B cell (primary cell): ENCODE measurements around the gene PNLIPRP2. TPM values are rescaled to one million over a fixed set of nuclear protein-coding genes. Genes with fewer than 3 reads are reported as not detected.

ENCODE experiments used
- ATAC-seq: fragments of 200-7000 bp; cut with Tn5 transposase; one replicate; pipeline ENCODE4 v1.10.0; 2021; ENCODE audit warnings: low read depth, mild to moderate bottlenecking, moderate number of reproducible peaks, moderate library complexity
- CTCF ChIA-PET: fragments of 350-600 bp; sonication (Branson Sonifier 250); formaldehyde crosslinking; loops from one replicate; lab custom pipeline; 2021; ENCODE audit warnings: antibody characterized with exemption, inconsistent platforms; lab: Charles Lee
- POLR2A ChIA-PET: fragments of 350-600 bp; sonication (Branson Sonifier 250); formaldehyde crosslinking; loops from one replicate; lab custom pipeline; 2021; ENCODE audit warnings: antibody characterized with exemption; lab: Charles Lee
- DNase-seq: peaks from one replicate; pipeline ENCODE4 v3.0.0; 2013
- H2AFZ ChIP-seq: 2 replicates; pipeline ENCODE4 v1.6.1; 2012; ENCODE audit warnings: mild to moderate bottlenecking, low read depth, low read length; ENCODE audit not compliant: insufficient read depth, poor library complexity, severe bottlenecking
- H3K27ac ChIP-seq, 2 donors: 1 replicate in 1 of 2; 2 replicates in 1 of 2; pipeline ENCODE4 v1.5.1; 2012 to 2013; ENCODE audit warnings: low read length in 2 of 2, mild to moderate bottlenecking in 2 of 2, moderate library complexity in 1 of 2
- H3K27me3 ChIP-seq, 4 experiments: fragments of 200-600 bp in 1 of 4; sonication (generic) in 1 of 4; replicated peaks in 1 of 4; 1 replicate in 2 of 4; 2 replicates in 2 of 4; pipeline versions ENCODE4 v1.6.1 to v1.7.0; 2013 to 2016; ENCODE audit warnings: low read length in 3 of 4, mild to moderate bottlenecking in 2 of 4, mixed read lengths in 1 of 4, moderate library complexity in 1 of 4; ENCODE audit not compliant: insufficient read depth in 4 of 4, control insufficient read depth in 3 of 4; ENCODE audit errors: control extremely low read depth in 1 of 4
- H3K36me3 ChIP-seq, 2 experiments: replicated peaks in 1 of 2; 1 replicate in 1 of 2; 2 replicates in 1 of 2; pipeline versions ENCODE4 v1.6.1 to v1.7.1; 2013; ENCODE audit warnings: low read length in 1 of 2; ENCODE audit not compliant: insufficient read depth in 2 of 2, control insufficient read depth in 1 of 2; ENCODE audit errors: control extremely low read depth in 1 of 2, extremely low read depth in 1 of 2
- H3K4me1 ChIP-seq, 2 donors: fragments of 200-600 bp in 1 of 2; sonication (generic) in 1 of 2; 1 replicate in 1 of 2; 2 replicates in 1 of 2; pipeline versions ENCODE4 v1.5.1 to v1.6.1; 2013 to 2017; ENCODE audit warnings: low read length in 2 of 2; ENCODE audit not compliant: control insufficient read depth in 2 of 2, insufficient read depth in 2 of 2
- H3K4me2 ChIP-seq: replicated peaks from 2 replicates; pipeline ENCODE3; 2012; ENCODE audit warnings: mild to moderate bottlenecking, low read depth, low read length; ENCODE audit not compliant: poor library complexity, severe bottlenecking
- H3K4me3 ChIP-seq, 5 experiments: fragments of 200-600 bp in 1 of 5; sonication (generic) in 1 of 5; 1 replicate in 3 of 5; 2 replicates in 2 of 5; pipeline versions ENCODE4 v1.5.1 to v1.7.0; 2011 to 2016; ENCODE audit warnings: low read length in 4 of 5, mild to moderate bottlenecking in 4 of 5, low read depth in 2 of 5, control low read depth in 1 of 5, moderate library complexity in 1 of 5; ENCODE audit not compliant: insufficient read depth in 1 of 5; ENCODE audit errors: control extremely low read depth in 1 of 5, extremely low read depth in 1 of 5
- H3K79me2 ChIP-seq: fragments of 200-600 bp; sonication (generic); one replicate; pipeline ENCODE4 v1.6.0; 2016; ENCODE audit warnings: low read length; ENCODE audit not compliant: control insufficient read depth, insufficient read depth
- H3K9ac ChIP-seq: fragments of 200-600 bp; sonication (generic); 2 replicates; pipeline ENCODE4 v1.6.1; 2017; ENCODE audit warnings: mild to moderate bottlenecking, low read length, moderate library complexity
- H3K9me3 ChIP-seq, 3 donors: one replicate each; pipeline versions ENCODE4 v1.6.1 to v1.7.1; 2013; ENCODE audit warnings: low read length in 2 of 3; ENCODE audit not compliant: control insufficient read depth in 2 of 3, insufficient read depth in 1 of 3; ENCODE audit errors: control extremely low read depth in 1 of 3
- H4K20me1 ChIP-seq: 2 replicates; pipeline ENCODE4 v1.6.0; 2012; ENCODE audit warnings: mild to moderate bottlenecking, low read length; ENCODE audit not compliant: insufficient read depth, control insufficient read depth, poor library complexity, severe bottlenecking
- H3K27ac Mint-ChIP-seq: one replicate; pipeline ENCODE4 v1.8.0; 2021; ENCODE audit warnings: mixed read lengths
- H3K27me3 Mint-ChIP-seq: one replicate; pipeline ENCODE4 v1.8.0; 2021; ENCODE audit warnings: mixed read lengths
- H3K4me1 Mint-ChIP-seq: one replicate; pipeline ENCODE4 v1.8.0; 2021; ENCODE audit warnings: mixed read lengths
- H3K4me3 Mint-ChIP-seq: one replicate; pipeline ENCODE4 v1.8.0; 2021; ENCODE audit warnings: mixed read lengths
- H3K9me3 Mint-ChIP-seq: one replicate; pipeline ENCODE4 v1.8.0; 2022; ENCODE audit warnings: mixed read lengths; ENCODE audit not compliant: insufficient read depth
- CTCF ChIP-seq: fragments of 200-600 bp; IDR thresholded peaks from one replicate; pipeline ENCODE4 v1.8.0; 2022; ENCODE audit warnings: antibody characterized with exemption, mild to moderate bottlenecking
- EZH2 ChIP-seq: IDR thresholded peaks from 2 replicates; pipeline ENCODE4 v1.6.1; 2012; ENCODE audit warnings: borderline replicate concordance, low read depth, mild to moderate bottlenecking, moderate library complexity, low read length; ENCODE audit not compliant: insufficient read depth, poor library complexity, severe bottlenecking
- WGBS: methylation state at CpG from one replicate; pipeline ENCODE4 v1.1.5; 2013; ENCODE audit warnings: missing lambda C conversion rate; ENCODE audit not compliant: insufficient coverage; 5-methylcytosine and 5-hydroxymethylcytosine counted together
- intact Hi-C: fragments of 100-400 bp; cut with micrococcal nuclease; formaldehyde crosslinking; loops from one replicate; pipeline ENCODE4 v1.10.0; 2022
- polyA plus RNA-seq: library from polyadenylated mRNA; depleted of rRNA; stranded (reverse); fragments of >200 nt; gene quantifications from 2 replicates; pipeline ENCODE4 v1.2.3, GENCODE V29; 2012
- total RNA-seq, 2 donors: library from RNA; stranded (reverse); fragments of 120-200 nt in 1 of 2; gene quantifications; 1 replicate in 1 of 2; 2 replicates in 1 of 2; pipeline versions ENCODE4 v1.2.3 to v1.2.4, GENCODE V29; 2013 to 2022

PNLIPRP2 gene
- total and polyA plus RNA-seq, 2 donors (not counting 1 experiment from before 2014, with no cell fraction given), result not detected

- no peak overlapping the region for H3K27ac Mint-ChIP-seq
- ChIA-PET CTCF (no interaction called here), POLR2A (no interaction called here)
- peaks cover 19% of the 10 kb centered on the region for H3K27me3 Mint-ChIP-seq
- 81% methylated on average over 2 of the region's 4 CpGs for WGBS
- H3K9me3 ChIP-seq, result peaks cover 0 to 6% (median 0%) of the 10 kb centered on the region in 3 donors
- TF ChIP-seq EZH2 (no peak), CTCF (no peak)
- H3K9ac ChIP-seq, result no peak overlapping the region
- ATAC-seq (no peak), DNase-seq (no peak)
- H3K4me2 ChIP-seq, result no peak overlapping the region
- H4K20me1 ChIP-seq, result no peaks in the 10 kb centered on the region
- intact Hi-C loops, result no loop called here
- peaks cover 0 to 4% (median under 1%) of the 10 kb centered on the region in 4 experiments for H3K27me3 ChIP-seq
- no peaks in the 10 kb centered on the region for H3K4me1 Mint-ChIP-seq
- no peak overlapping the region for H2AFZ ChIP-seq
- no peaks in the 10 kb centered on the region for H3K79me2 ChIP-seq
- no peak overlapping the region for H3K4me3 Mint-ChIP-seq
- no peaks in the 10 kb centered on the region for H3K9me3 Mint-ChIP-seq
- H3K27ac ChIP-seq, result no peak overlapping the region
- H3K4me3 ChIP-seq, result no peak overlapping the region
- no peaks in the 10 kb centered on the region for H3K4me1 ChIP-seq
- H3K36me3 ChIP-seq, result no peaks in the 10 kb centered on the region
Measured at GRCh38 chr10:116629340-116629739, 8.6 kb downstream of the PNLIPRP2 start.

- ATAC-seq, result no peak
- H3K27ac ChIP-seq, result no peak overlapping the region
- intact Hi-C loops, result no loop called here
- TF ChIP-seq EZH2, result no peak
- TF ChIP-seq CTCF, result no peak
- H3K4me1 ChIP-seq, result no peaks in the 10 kb centered on the region
- no peak overlapping the region for H3K4me3 ChIP-seq
- no peak overlapping the region for H3K9ac ChIP-seq
- ChIA-PET POLR2A (no interaction called here), CTCF (no interaction called here)
- Mint-ChIP-seq H3K4me3 (no peak overlapping the region), H3K9me3 (no peaks in the 10 kb centered on the region), H3K27me3 (peaks cover 19% of the 10 kb centered on the region), H3K4me1 (no peaks in the 10 kb centered on the region), H3K27ac (no peak overlapping the region)
- H3K4me2 ChIP-seq, result no peak overlapping the region
- no peaks in the 10 kb centered on the region for H3K36me3 ChIP-seq
- DNase-seq, result no peak
- no peaks in the 10 kb centered on the region for H4K20me1 ChIP-seq
- H3K9me3 ChIP-seq, result peaks cover 0 to 6% (median 0%) of the 10 kb centered on the region in 3 donors
- no peaks in the 10 kb centered on the region for H3K79me2 ChIP-seq
- no peak overlapping the region for H2AFZ ChIP-seq
- H3K27me3 ChIP-seq, result peaks cover 0 to 4% (median under 1%) of the 10 kb centered on the region in 4 experiments
- WGBS, result 60% methylated on average over 1 of the region's 2 CpGs
Measured at GRCh38 chr10:116630020-116630419, 9.3 kb downstream of the PNLIPRP2 start.
